Neuronal stem cell (in vitro differentiated cells): ENCODE results near the gene FBXW11.

Source experiments
- DNase-seq: peaks from one replicate; pipeline ENCODE4 v3.0.0-alpha.2; 2013; ENCODE audit warnings: low spot score
- H2AFZ ChIP-seq: one replicate; pipeline ENCODE4 v1.6.1; 2013; ENCODE audit warnings: mild to moderate bottlenecking, low read length, inconsistent platforms
- H2AK5ac ChIP-seq: 2 replicates; pipeline ENCODE4 v1.6.1; 2013; ENCODE audit warnings: low read depth, mild to moderate bottlenecking, inconsistent platforms, low read length, moderate library complexity, mixed read lengths
- H2BK120ac ChIP-seq: 2 replicates; pipeline ENCODE4 v1.6.1; 2013; ENCODE audit warnings: low read depth, mild to moderate bottlenecking, inconsistent platforms, low read length, moderate library complexity, mixed read lengths
- H2BK12ac ChIP-seq: one replicate; pipeline ENCODE4 v1.6.1; 2013; ENCODE audit warnings: low read length, inconsistent platforms
- H2BK15ac ChIP-seq: 2 replicates; pipeline ENCODE4 v1.6.1; 2013; ENCODE audit warnings: mild to moderate bottlenecking, low read length, inconsistent platforms, mixed read lengths
- H2BK5ac ChIP-seq: one replicate; pipeline ENCODE4 v1.6.1; 2013; ENCODE audit warnings: inconsistent platforms, mild to moderate bottlenecking, low read length, moderate library complexity
- H3K14ac ChIP-seq: one replicate; pipeline ENCODE4 v1.6.1; 2013; ENCODE audit warnings: low read length, inconsistent platforms
- H3K18ac ChIP-seq: 2 replicates; pipeline ENCODE4 v1.6.1; 2013; ENCODE audit warnings: low read length, inconsistent platforms
- H3K23ac ChIP-seq: 2 replicates; pipeline ENCODE4 v1.6.1; 2013; ENCODE audit warnings: low read depth, mild to moderate bottlenecking, mixed read lengths, low read length, inconsistent platforms; ENCODE audit not compliant: poor library complexity
- H3K27ac ChIP-seq: replicated peaks from 3 replicates; pipeline ENCODE4 v1.5.1; 2013; ENCODE audit warnings: low read length, inconsistent platforms
- H3K27me3 ChIP-seq, 3 experiments: 2 replicates each; pipeline ENCODE4 v1.6.1; 2013; ENCODE audit warnings: low read length in 3 of 3, mild to moderate bottlenecking in 2 of 3, inconsistent platforms in 1 of 3, low read depth in 1 of 3, mixed read lengths in 1 of 3, moderate library complexity in 1 of 3; ENCODE audit not compliant: control insufficient read depth in 3 of 3, insufficient read depth in 3 of 3
- H3K36me3 ChIP-seq, 2 donors: replicated peaks in 1 of 2; 2 replicates each; pipeline ENCODE4 v1.6.1; 2013; ENCODE audit warnings: low read length in 2 of 2; ENCODE audit not compliant: control insufficient read depth in 2 of 2, insufficient read depth in 2 of 2
- H3K4ac ChIP-seq: 2 replicates; pipeline ENCODE4 v1.6.1; 2013; ENCODE audit warnings: inconsistent platforms, mild to moderate bottlenecking, low read length, moderate library complexity
- H3K4me1 ChIP-seq, 2 donors: 1 replicate in 1 of 2; 2 replicates in 1 of 2; pipeline ENCODE4 v1.6.1; 2013; ENCODE audit warnings: low read length in 2 of 2, low read depth in 1 of 2; ENCODE audit not compliant: control insufficient read depth in 2 of 2, insufficient read depth in 1 of 2
- H3K4me2 ChIP-seq: one replicate; pipeline ENCODE4 v1.6.1; 2013; ENCODE audit warnings: mild to moderate bottlenecking, low read length, inconsistent platforms; ENCODE audit not compliant: insufficient read depth, poor library complexity, severe bottlenecking
- H3K4me3 ChIP-seq, 2 donors: 2 replicates each; pipeline ENCODE4 v1.5.1; 2013; ENCODE audit warnings: low read length in 2 of 2, mild to moderate bottlenecking in 2 of 2, inconsistent platforms in 1 of 2, moderate library complexity in 1 of 2
- H3K79me1 ChIP-seq: one replicate; pipeline ENCODE4 v1.6.1; 2013; ENCODE audit warnings: low read depth, mild to moderate bottlenecking, inconsistent platforms, low read length, moderate library complexity
- H3K9ac ChIP-seq: one replicate; pipeline ENCODE4 v1.6.1; 2013; ENCODE audit warnings: mild to moderate bottlenecking, low read depth, low read length, inconsistent platforms; ENCODE audit not compliant: poor library complexity
- H3K9me3 ChIP-seq, 2 donors: replicated peaks in 1 of 2; 2 replicates each; pipeline versions ENCODE3 to v1.6.1; 2013; ENCODE audit warnings: low read length in 2 of 2, mild to moderate bottlenecking in 2 of 2, inconsistent platforms in 1 of 2, low read depth in 1 of 2, mixed read lengths in 1 of 2, moderate library complexity in 1 of 2; ENCODE audit not compliant: control insufficient read depth in 2 of 2, insufficient read depth in 1 of 2
- H4K8ac ChIP-seq: one replicate; pipeline ENCODE4 v1.6.1; 2013; ENCODE audit warnings: low read depth, mild to moderate bottlenecking, inconsistent platforms, low read length, moderate library complexity
- H4K91ac ChIP-seq: one replicate; pipeline ENCODE4 v1.6.1; 2013; ENCODE audit warnings: low read length, low read depth, mild to moderate bottlenecking, inconsistent platforms; ENCODE audit not compliant: poor library complexity
- WGBS, 2 donors: extraction: QIAGEN DNeasy Blood & Tissue Kit; methylation state at CpG; one replicate each; pipeline ENCODE4 v1.1.7; 2013; ENCODE audit warnings: missing lambda C conversion rate in 2 of 2, mixed read lengths in 1 of 2; ENCODE audit not compliant: insufficient read length in 2 of 2, insufficient replicate concordance in 1 of 2; ENCODE audit errors: extremely low coverage in 2 of 2; 5-methylcytosine and 5-hydroxymethylcytosine counted together

The FBXW11 gene

GRCh38 chr5:171893290-171893886 lies 113.0 kb downstream of the FBXW11 start:
- Histone ChIP-seq H3K14ac (no peak overlapping the region), H3K4me2 (no peak overlapping the region), H2BK15ac (no peak overlapping the region), H3K79me1 (no peaks in the 10 kb centered on the region), H4K8ac (no peak overlapping the region), H3K27me3 (no peaks in the 10 kb centered on the region), H3K4me3 (no peak overlapping the region), H3K4me1 (no peaks in the 10 kb centered on the region), H3K27ac (no peak overlapping the region), H3K4ac (no peak overlapping the region), H2BK12ac (no peak overlapping the region), H2AK5ac (no peak overlapping the region), H3K23ac (no peak overlapping the region), H3K9me3 (peaks cover 0 to 2% of the 10 kb centered on the region in 2 donors), H3K9ac (no peak overlapping the region), H2BK120ac (no peak overlapping the region), H2AFZ (no peak overlapping the region), H2BK5ac (no peak overlapping the region), H3K18ac (no peak overlapping the region), H4K91ac (no peak overlapping the region), H3K36me3 (peaks cover 4 to 79% of the 10 kb centered on the region in 2 donors)
- DNase-seq, result no peak
- WGBS, 2 donors, result no CpG with 5 or more reads among the region's 4 CpGs

DNA sequence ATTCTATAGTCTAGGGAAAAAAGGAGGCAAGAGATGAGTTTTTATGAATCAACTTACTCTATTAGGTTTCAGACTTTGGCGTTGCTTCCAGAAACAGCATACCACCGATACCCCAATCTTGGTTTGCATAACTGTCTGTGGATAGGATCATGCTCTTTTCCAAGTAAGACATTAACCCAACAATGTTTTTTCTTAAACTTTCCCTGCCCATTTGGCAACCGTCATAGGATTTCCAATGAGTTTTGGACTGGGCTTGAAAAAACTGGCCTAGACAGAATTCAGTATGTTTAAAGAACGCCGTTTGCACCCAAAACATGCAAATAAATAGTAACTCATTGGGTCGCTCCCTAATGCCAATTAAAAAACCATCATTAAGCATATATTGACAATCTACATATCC lies 114.8 kb downstream of the FBXW11 start:
- no peaks in the 10 kb centered on the region for H3K9me3 ChIP-seq
- H2BK120ac ChIP-seq, result no peak overlapping the region
- WGBS, 2 donors, result no CpG with 5 or more reads among the region's 6 CpGs
- no peak overlapping the region for H3K18ac ChIP-seq
- no peak overlapping the region for H3K27ac ChIP-seq
- H2AFZ ChIP-seq, result no peak overlapping the region
- H3K9ac ChIP-seq, result no peak overlapping the region
- H3K4ac ChIP-seq, result no peak overlapping the region
- no peak overlapping the region for H3K14ac ChIP-seq
- no peaks in the 10 kb centered on the region for H3K79me1 ChIP-seq
- no peak overlapping the region for H2BK5ac ChIP-seq
- no peak overlapping the region for H4K91ac ChIP-seq
- no peak overlapping the region for H2AK5ac ChIP-seq
- no peak for DNase-seq
- no peak overlapping the region for H3K4me2 ChIP-seq
- H2BK15ac ChIP-seq, result no peak overlapping the region
- H3K36me3 ChIP-seq, result peaks cover 6 to 74% of the 10 kb centered on the region in 2 donors
- no peak overlapping the region for H3K4me3 ChIP-seq
- no peaks in the 10 kb centered on the region for H3K4me1 ChIP-seq
- H2BK12ac ChIP-seq, result no peak overlapping the region
- no peaks in the 10 kb centered on the region for H3K27me3 ChIP-seq
- H4K8ac ChIP-seq, result no peak overlapping the region
- no peak overlapping the region for H3K23ac ChIP-seq

DNA sequence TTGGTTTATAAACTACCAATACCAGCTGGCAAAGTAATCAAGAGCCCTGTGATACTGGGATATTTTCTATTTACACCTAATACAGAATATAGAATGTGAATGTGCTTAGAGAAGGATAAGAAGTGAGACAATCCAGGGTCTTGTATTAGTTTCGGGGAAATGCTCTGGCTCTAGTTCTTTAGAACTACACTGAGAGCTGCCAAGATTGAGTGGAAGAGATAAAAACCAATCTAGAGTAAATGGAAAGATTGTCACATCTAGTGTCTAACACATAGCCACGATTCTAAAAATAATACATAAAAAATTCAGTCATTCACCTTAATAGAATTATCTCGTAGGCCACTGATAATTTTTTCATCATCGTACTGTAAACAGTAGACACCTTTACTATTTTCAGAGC lies 115.3 kb downstream of the FBXW11 start:
- Histone ChIP-seq H3K4me3 (no peak overlapping the region), H2BK5ac (no peak overlapping the region), H2BK15ac (no peak overlapping the region), H3K4me2 (no peak overlapping the region), H3K27me3 (no peaks in the 10 kb centered on the region), H2BK120ac (no peak overlapping the region), H3K9ac (no peak overlapping the region), H2AK5ac (no peak overlapping the region), H3K79me1 (no peaks in the 10 kb centered on the region), H3K36me3 (peaks cover 6 to 70% of the 10 kb centered on the region in 2 donors), H3K4ac (no peak overlapping the region), H4K8ac (no peak overlapping the region), H3K23ac (no peak overlapping the region), H3K9me3 (no peaks in the 10 kb centered on the region), H2AFZ (no peak overlapping the region), H3K18ac (no peak overlapping the region), H2BK12ac (no peak overlapping the region), H3K27ac (no peak overlapping the region), H4K91ac (no peak overlapping the region), H3K14ac (no peak overlapping the region), H3K4me1 (no peaks in the 10 kb centered on the region)
- no CpG with 5 or more reads among the region's 4 CpGs for WGBS, 2 donors
- no peak for DNase-seq

DNA sequence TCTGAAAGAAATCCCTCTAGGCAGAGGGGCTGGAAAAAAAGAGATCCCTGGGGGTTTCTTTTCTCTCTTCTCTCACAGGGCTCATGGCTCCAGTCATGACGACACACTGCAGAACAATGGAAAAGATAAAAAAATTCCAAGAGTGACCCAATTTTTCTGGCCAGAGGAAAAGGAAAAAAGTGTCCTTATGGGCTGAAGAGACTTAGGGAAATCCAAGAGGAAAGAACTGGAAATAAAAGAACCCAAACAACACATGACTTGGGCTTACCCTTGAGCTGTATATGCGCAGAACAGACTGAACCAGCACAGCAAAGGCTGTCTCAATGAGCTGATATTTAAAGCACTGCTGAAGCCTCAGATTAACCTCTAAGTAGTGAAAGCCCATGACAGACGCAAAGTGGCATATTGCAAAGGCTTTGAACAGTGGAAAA lies 118.4 kb downstream of the FBXW11 start:
- Histone ChIP-seq H3K36me3 (peaks cover 7 to 61% of the 10 kb centered on the region in 2 donors), H2BK12ac (no peak overlapping the region), H3K23ac (no peak overlapping the region), H3K4me2 (no peak overlapping the region), H4K91ac (no peak overlapping the region), H3K18ac (no peak overlapping the region), H3K9ac (no peak overlapping the region), H4K8ac (no peak overlapping the region), H2BK15ac (no peak overlapping the region), H3K4me1 (no peaks in the 10 kb centered on the region), H3K14ac (no peak overlapping the region), H3K4me3 (no peak overlapping the region), H2AK5ac (no peak overlapping the region), H3K27ac (no peak overlapping the region), H3K27me3 (no peaks in the 10 kb centered on the region), H2BK5ac (no peak overlapping the region), H3K79me1 (no peaks in the 10 kb centered on the region), H3K4ac (no peak overlapping the region), H2BK120ac (no peak overlapping the region), H3K9me3 (no peaks in the 10 kb centered on the region), H2AFZ (no peak overlapping the region)
- no peak for DNase-seq
- no CpG with 5 or more reads among the region's 3 CpGs for WGBS, 2 donors
